Hepatocyte (in vitro differentiated cells): ENCODE results near the gene TEX26.

ENCODE experiments used
- EZH2phosphoT487 ChIP-seq: fragments of 200-600 bp; sonication (generic); IDR thresholded peaks from one replicate; pipeline ENCODE4 v1.6.1; 2018; ENCODE audit warnings: antibody characterized with exemption, mild to moderate bottlenecking, low read depth, moderate library complexity; ENCODE audit not compliant: unreplicated experiment, severe bottlenecking
- TF ChIP-seq, protein P1 (sequence below): fragments of 200-600 bp; sonication (generic); IDR thresholded peaks from 2 replicates; pipeline ENCODE4 v1.5.1; 2016; ENCODE audit warnings: antibody characterized with exemption, mild to moderate bottlenecking; ENCODE audit not compliant: poor library complexity

DNA sequence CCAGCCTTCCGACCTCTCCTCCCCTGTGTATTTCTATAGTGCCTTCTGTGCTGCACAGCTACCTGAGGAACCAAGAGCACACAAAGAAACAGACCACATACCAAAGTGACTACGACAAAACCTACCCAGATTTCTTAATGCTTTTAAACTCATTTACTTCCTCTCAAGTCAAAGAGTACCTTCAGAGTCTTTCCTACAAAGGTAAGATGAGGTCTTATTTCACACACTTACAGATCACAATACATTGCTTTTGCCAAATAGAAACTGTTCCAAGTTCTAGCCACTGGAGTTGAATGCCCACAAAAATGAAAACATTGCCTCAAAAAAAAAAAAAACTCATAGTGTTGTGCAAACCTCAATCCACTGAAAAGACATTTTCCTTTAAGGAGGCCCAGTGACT is 36.4 kb downstream of the TEX26 start:
- TF ChIP-seq, protein P1, sequence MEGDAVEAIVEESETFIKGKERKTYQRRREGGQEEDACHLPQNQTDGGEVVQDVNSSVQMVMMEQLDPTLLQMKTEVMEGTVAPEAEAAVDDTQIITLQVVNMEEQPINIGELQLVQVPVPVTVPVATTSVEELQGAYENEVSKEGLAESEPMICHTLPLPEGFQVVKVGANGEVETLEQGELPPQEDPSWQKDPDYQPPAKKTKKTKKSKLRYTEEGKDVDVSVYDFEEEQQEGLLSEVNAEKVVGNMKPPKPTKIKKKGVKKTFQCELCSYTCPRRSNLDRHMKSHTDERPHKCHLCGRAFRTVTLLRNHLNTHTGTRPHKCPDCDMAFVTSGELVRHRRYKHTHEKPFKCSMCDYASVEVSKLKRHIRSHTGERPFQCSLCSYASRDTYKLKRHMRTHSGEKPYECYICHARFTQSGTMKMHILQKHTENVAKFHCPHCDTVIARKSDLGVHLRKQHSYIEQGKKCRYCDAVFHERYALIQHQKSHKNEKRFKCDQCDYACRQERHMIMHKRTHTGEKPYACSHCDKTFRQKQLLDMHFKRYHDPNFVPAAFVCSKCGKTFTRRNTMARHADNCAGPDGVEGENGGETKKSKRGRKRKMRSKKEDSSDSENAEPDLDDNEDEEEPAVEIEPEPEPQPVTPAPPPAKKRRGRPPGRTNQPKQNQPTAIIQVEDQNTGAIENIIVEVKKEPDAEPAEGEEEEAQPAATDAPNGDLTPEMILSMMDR = no peak
- TF ChIP-seq EZH2phosphoT487 = no peak
